ENCODE measurements around the gene PTGR1. TPM values are rescaled to one million over a fixed set of nuclear protein-coding genes. Genes with fewer than 3 reads are reported as not detected.

PTGR1 gene
- total and polyA plus RNA-seq, 8 donors, result 5.0 to 28.8 (median 13.9) TPM

DNA sequence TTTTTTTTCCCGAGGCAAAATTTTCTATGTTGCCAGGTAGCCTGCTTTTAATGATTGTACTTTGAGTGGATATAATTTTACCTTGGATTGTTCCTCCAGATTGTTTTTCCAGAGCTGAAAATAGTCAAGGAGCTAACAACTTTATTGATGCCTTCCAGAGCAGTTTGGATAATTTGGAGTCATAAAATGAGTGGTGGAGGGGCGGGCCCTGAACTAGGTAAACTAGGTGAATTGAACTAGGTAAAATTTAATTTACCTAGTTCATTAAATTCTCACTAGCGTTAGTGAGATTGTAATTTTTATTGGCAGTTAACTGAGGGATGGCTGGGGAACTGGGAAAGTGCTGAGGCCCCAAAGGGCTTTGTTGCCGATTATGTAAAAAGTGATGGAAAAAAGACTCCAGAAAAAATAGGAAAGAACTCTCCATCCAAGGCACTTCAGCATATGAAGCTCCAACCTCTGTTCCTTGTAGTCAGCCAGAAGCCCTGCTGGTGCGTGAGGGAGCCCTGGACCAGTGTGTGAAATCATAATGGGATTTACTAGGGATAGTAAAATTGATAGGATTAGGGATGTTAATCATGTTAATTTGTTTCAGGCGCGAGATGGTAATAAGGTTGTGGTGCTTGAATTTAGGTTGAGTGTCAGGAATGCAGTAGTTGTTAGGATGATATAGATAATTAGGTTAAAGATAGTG lies 33.4 kb upstream of the PTGR1 start:
- intact Hi-C loops (cut with DNase I), result no loop called here
- TF ChIP-seq, protein P1, sequence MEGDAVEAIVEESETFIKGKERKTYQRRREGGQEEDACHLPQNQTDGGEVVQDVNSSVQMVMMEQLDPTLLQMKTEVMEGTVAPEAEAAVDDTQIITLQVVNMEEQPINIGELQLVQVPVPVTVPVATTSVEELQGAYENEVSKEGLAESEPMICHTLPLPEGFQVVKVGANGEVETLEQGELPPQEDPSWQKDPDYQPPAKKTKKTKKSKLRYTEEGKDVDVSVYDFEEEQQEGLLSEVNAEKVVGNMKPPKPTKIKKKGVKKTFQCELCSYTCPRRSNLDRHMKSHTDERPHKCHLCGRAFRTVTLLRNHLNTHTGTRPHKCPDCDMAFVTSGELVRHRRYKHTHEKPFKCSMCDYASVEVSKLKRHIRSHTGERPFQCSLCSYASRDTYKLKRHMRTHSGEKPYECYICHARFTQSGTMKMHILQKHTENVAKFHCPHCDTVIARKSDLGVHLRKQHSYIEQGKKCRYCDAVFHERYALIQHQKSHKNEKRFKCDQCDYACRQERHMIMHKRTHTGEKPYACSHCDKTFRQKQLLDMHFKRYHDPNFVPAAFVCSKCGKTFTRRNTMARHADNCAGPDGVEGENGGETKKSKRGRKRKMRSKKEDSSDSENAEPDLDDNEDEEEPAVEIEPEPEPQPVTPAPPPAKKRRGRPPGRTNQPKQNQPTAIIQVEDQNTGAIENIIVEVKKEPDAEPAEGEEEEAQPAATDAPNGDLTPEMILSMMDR (IDR thresholded peaks at IDR 0.05), result no peak
- peaks cover 12 to 29% (median 24%) of the 10 kb centered on the region in 3 donors for H3K4me1 ChIP-seq
- no peaks in the 10 kb centered on the region for H3K36me3 ChIP-seq
- H3K27ac ChIP-seq, result no peak overlapping the region
- ATAC-seq (no peak), FAIRE-seq (no peak), DNase-seq (no peak)
- no peaks in the 10 kb centered on the region for H3K27me3 ChIP-seq
- H3K4me3 ChIP-seq, result peak overlapping the region in 3 of 4 donors; percentile 76 to 97 (median 77)
- H3K9me3 ChIP-seq, result no peaks in the 10 kb centered on the region
- WGBS, 2 donors, result 40 to 41% methylated on average over 7 of the region's 7 CpGs

DNA sequence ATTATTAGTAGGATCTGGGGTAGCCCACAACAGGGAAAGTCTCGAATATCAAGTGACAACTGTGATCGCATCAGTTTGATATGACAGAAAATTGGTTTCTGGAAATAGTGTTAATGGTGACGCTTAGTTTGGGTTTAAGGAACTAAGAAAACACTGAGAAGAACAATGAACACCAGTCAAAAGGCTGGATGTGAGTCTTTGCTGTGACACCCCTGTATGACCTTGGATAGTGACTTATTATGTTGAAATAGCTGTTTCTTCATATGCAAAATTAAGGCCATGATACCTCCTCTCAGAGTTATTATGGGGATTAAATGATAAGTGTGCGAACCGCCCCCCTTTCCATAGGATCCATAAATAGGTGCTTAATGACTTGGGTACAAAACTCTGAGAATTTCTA lies 32.6 kb upstream of the PTGR1 start:
- H3K4me3 ChIP-seq, result peak overlapping the region; percentile 76 to 97 (median 86)
- WGBS, 2 donors, result 8 to 9% methylated on average over 5 of the region's 5 CpGs
- no peak for DNase-seq
- no peaks in the 10 kb centered on the region for H3K27me3 ChIP-seq
- H3K4me1 ChIP-seq, result peaks cover 4 to 29% (median 17%) of the 10 kb centered on the region in 3 donors
- peak overlapping the region; percentile 78 to 92 (median 88) for H3K27ac ChIP-seq
- intact Hi-C loops (cut with DNase I), result no loop called here
- H3K36me3 ChIP-seq, result no peaks in the 10 kb centered on the region
- TF ChIP-seq, protein P1 (IDR thresholded peaks at IDR 0.05), result no peak
- H3K9me3 ChIP-seq, result no peaks in the 10 kb centered on the region
- ATAC-seq, result no peak
- no peak for FAIRE-seq

DNA sequence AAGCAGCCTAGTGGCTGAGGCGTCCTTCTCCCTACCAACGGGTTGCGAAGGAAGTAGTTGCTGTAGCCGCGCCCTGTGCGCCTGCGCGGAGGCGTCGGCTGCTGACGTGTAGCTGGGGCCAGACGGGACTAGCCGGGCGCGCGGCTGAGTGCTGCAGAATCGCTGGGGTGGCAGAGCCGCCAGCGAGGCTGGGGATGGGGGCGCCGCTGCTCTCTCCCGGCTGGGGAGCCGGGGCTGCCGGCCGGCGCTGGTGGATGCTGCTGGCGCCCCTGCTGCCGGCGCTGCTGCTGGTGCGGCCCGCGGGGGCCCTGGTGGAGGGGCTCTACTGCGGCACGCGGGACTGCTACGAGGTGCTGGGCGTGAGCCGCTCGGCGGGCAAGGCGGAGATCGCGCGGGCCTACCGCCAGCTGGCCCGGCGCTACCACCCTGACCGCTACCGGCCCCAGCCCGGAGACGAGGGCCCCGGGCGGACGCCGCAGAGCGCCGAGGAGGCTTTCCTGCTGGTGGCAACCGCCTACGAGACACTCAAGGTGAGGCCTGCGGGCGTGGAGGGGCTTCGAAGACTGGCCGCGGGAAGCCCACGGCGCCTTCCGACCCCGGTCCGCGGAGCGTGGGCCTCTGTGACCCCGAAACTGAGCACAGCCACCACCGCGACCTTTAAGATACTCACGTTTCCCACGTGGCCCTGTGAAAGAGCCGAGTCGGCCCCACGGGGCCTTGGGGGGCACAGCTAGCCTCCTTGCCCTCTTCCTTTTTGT lies 31.9 kb upstream of the PTGR1 start, which contains the start of gene DNAJC25:
Gene DNAJC25 (plus strand): TSS at position 121 of the 758 bp plus-strand sequence. CDS start 74 bp downstream, at position 195.
- H3K4me1 ChIP-seq, result peaks cover 4 to 29% (median 15%) of the 10 kb centered on the region in 3 donors
- 0 to 1% methylated on average over 62 to 79 of the region's 79 CpGs for WGBS, 2 donors
- ATAC-seq (peak; percentile 96 to 99 (median 98)), FAIRE-seq (no peak), DNase-seq (peak; percentile 96 to 100 (median 98))
- H3K27me3 ChIP-seq, result no peaks in the 10 kb centered on the region
- TF ChIP-seq, protein P1 (IDR thresholded peaks at IDR 0.05), result no peak
- intact Hi-C loops (cut with DNase I), result no loop called here
- H3K9me3 ChIP-seq, result no peaks in the 10 kb centered on the region
- H3K36me3 ChIP-seq, result no peaks in the 10 kb centered on the region
- peak within 1 kb of the TSS; percentile 76 to 97 (median 86) for H3K4me3 ChIP-seq
- H3K27ac ChIP-seq, result peak within 1 kb of the TSS; percentile 78 to 92 (median 88)

DNA sequence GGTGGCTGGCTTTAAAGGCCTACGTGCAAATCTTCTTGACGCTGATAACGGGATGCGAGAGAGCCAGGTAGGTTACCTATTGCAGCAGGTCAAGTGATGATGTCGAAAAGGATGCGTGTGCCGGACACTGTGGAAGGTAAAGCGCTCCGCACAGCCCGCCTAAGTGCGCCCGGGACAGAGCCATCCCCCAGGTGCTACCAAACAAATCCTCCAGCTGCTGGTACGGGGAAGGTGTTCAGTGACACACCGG lies 31.4 kb upstream of the PTGR1 start:
- DNase-seq, result no peak
- H3K4me3 ChIP-seq, result peak overlapping the region; percentile 76 to 97 (median 86)
- no peaks in the 10 kb centered on the region for H3K9me3 ChIP-seq
- no peak for ATAC-seq
- H3K27ac ChIP-seq, result peak overlapping the region in 3 of 4 donors; percentile 43 to 92 (median 89)
- 0% methylated on average over 14 of the region's 14 CpGs for WGBS, 2 donors
- intact Hi-C loops (cut with DNase I), result no loop called here
- H3K36me3 ChIP-seq, result no peaks in the 10 kb centered on the region
- no peak for FAIRE-seq
- H3K27me3 ChIP-seq, result no peaks in the 10 kb centered on the region
- TF ChIP-seq, protein P1 (IDR thresholded peaks at IDR 0.05), result no peak
- H3K4me1 ChIP-seq, result peaks cover 4 to 29% (median 15%) of the 10 kb centered on the region in 3 donors

All from pancreas (tissue), 10 donors.